Mucosa of descending colon (tissue), 3 donors: Measurements from ENCODE around the gene MFN1. TPM values are rescaled to one million over a fixed set of nuclear protein-coding genes. Genes with fewer than 3 reads are reported as not detected.

ENCODE experiments used
- ATAC-seq: fragments of 200-7000 bp; cut with Tn5 transposase; one replicate; pipeline ENCODE4 v1.9.1; 2020; ENCODE audit warnings: mild to moderate bottlenecking, moderate library complexity
- DNase-seq, 3 donors: peaks; one replicate each; pipeline ENCODE4 v3.0.0-alpha.2; 2020
- H3K36me3 ChIP-seq: fragments of 200-600 bp; one replicate; pipeline ENCODE4 v1.8.0; 2021; ENCODE audit warnings: low read depth, mild to moderate bottlenecking
- H3K4me1 ChIP-seq: fragments of 200-600 bp; one replicate; pipeline ENCODE4 v1.8.0; 2021; ENCODE audit warnings: low read depth, mild to moderate bottlenecking
- H3K4me3 ChIP-seq: fragments of 200-600 bp; one replicate; pipeline ENCODE4 v1.8.0; 2021; ENCODE audit warnings: mild to moderate bottlenecking
- H3K9me3 ChIP-seq: fragments of 200-600 bp; one replicate; pipeline ENCODE4 v1.8.0; 2021; ENCODE audit warnings: mild to moderate bottlenecking
- intact Hi-C, 2 donors: fragments of 100-400 bp; cut with DNase I in 1 of 2; cut with micrococcal nuclease in 1 of 2; formaldehyde crosslinking; loops; one replicate each; pipeline versions ENCODE4 v1.11.0 to v1.11.1; 2022; cut with DNase I, micrococcal nuclease
- long read RNA-seq, 2 donors: library from polyadenylated mRNA; unstranded; transcript quantifications; one replicate each; pipeline ENCODE4 v2.0.0, GENCODE V29; 2019 to 2021
- total RNA-seq, 3 donors: library from RNA; stranded (reverse); fragmentation: NEBNext Ultra II Directional in 2 of 3; extraction: Animal tissue kit (Norgen Biotek cat#: 25700) in 2 of 3; gene quantifications; one replicate each; pipeline versions ENCODE4 v1.2.1 to v1.2.4, GENCODE V29; 2021 to 2023
- TF ChIP-seq, protein P1 (sequence below): fragments of 200-600 bp; IDR thresholded peaks from one replicate; pipeline ENCODE4 v1.8.0; 2022; ENCODE audit warnings: antibody characterized with exemption, mild to moderate bottlenecking
- donor health status: DM: no; HTN: no; CAD: no; lungs with moderate emphysema.
- donor health status: DM: no; HTN: no; CAD: no.
- donor health status: DM: no; HTN: yes; CAD: no.

The MFN1 gene
- 10 to 100 TPM; 55.2 to 68.4 (median 61.8) TPM for total RNA-seq
- long read RNA-seq, donor 1, full-length matches to known transcripts, result 9 of 15 reads
- long read RNA-seq, donor 1, partial matches to known transcripts, result 4 of 15 reads
- long read RNA-seq, donor 1, other reads (novel, unspliced or antisense), result 2 of 15 reads
- long read RNA-seq, donor 2, full-length matches to known transcripts, result 1 of 8 reads
- long read RNA-seq, donor 2, partial matches to known transcripts, result 2 of 8 reads
- long read RNA-seq, donor 2, other reads (novel, unspliced or antisense), result 5 of 8 reads

DNA sequence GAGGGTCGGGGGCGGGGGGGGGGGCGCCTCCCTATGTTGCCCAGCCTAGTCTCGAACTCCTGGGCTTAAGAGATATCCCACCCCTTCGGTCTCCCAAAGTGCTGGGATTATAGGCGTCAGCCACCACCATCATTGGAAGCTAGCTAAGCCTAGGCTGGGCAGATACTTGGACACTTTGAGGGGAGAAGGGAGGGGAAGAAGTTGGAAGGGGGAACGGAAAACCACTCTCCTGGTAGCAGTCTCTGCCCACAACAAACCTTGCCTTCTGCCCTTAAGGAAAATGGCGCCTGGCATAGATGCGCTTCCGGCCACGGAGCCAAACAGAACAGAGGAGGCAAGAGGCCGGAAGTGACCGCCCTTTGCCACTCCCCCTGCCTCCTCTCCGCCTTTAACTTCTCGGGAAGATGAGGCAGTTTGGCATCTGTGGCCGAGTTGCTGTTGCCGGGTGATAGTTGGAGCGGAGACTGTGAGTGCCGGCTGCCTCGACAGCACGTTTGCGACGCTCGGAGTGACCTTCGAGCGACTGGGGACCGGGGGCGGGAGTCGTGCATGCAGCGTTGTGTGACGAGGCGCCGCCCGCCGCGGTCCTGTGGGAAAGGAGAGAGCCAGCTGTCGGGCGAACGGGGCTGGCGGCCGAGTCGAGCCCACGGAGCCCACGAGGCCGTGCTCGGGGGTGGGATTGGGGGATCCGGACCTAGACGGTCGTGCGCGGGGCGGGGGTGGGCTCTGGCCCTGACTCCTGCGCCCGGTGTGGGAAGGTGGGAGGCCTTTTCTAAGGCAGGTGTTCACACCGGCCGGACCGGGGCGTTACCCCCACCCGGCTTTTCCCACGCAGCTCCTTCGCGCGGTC lies at the start of gene MFN1:
TSS of gene MFN1 (plus strand) at position 365 of the 850 bp plus-strand sequence. CDS start 1,143 bp downstream, outside the sequence.
- TF ChIP-seq, protein P1, sequence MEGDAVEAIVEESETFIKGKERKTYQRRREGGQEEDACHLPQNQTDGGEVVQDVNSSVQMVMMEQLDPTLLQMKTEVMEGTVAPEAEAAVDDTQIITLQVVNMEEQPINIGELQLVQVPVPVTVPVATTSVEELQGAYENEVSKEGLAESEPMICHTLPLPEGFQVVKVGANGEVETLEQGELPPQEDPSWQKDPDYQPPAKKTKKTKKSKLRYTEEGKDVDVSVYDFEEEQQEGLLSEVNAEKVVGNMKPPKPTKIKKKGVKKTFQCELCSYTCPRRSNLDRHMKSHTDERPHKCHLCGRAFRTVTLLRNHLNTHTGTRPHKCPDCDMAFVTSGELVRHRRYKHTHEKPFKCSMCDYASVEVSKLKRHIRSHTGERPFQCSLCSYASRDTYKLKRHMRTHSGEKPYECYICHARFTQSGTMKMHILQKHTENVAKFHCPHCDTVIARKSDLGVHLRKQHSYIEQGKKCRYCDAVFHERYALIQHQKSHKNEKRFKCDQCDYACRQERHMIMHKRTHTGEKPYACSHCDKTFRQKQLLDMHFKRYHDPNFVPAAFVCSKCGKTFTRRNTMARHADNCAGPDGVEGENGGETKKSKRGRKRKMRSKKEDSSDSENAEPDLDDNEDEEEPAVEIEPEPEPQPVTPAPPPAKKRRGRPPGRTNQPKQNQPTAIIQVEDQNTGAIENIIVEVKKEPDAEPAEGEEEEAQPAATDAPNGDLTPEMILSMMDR, result no peak
- ATAC-seq (peak; percentile 98), DNase-seq (peak; percentile 94 to 96 (median 96))
- Histone ChIP-seq H3K4me1 (peaks cover 17% of the 10 kb centered on the region), H3K9me3 (no peaks in the 10 kb centered on the region), H3K4me3 (peak within 1 kb of the TSS; percentile 83), H3K36me3 (no peaks in the 10 kb centered on the region)
- intact Hi-C loops, result loop anchor here in 1 of 2 donors (2.0 kb wide), 1 partner anchor 25 kb away; the partner anchor contains the start of gene ZNF639

GRCh38 chr3:179297971-179298725 lies 49.4 kb upstream of the MFN1 start:
- intact Hi-C loops, result no loop called here
- TF ChIP-seq, protein P1, result no peak
- no peak for ATAC-seq
- H3K36me3 ChIP-seq, result no peaks in the 10 kb centered on the region
- no peak overlapping the region for H3K4me3 ChIP-seq
- no peaks in the 10 kb centered on the region for H3K9me3 ChIP-seq
- no peaks in the 10 kb centered on the region for H3K4me1 ChIP-seq
- DNase-seq, result no peak

DNA sequence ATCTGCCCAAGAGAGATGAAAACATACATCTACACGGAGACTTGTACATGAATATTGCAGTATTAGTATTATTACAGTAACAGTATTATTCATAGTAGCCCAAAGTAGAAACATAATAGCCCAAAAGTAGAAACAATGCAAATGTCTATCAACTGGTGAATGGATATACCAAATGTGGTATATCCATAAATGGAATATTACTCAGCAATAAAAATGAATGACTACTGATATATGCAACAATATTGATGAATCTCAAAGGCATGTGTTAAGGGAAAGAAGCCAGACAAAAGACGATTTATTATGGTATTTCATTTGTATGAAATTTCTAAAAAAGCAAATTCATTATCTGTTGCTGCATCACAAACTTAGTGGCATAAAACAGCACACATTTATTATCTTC lies 48.2 kb upstream of the MFN1 start:
- no peak for ATAC-seq
- intact Hi-C loops, result no loop called here
- TF ChIP-seq, protein P1, result no peak
- Histone ChIP-seq H3K4me3 (no peak overlapping the region), H3K36me3 (no peaks in the 10 kb centered on the region), H3K4me1 (no peaks in the 10 kb centered on the region), H3K9me3 (no peaks in the 10 kb centered on the region)
- no peak for DNase-seq

- intact Hi-C loops, result no loop called here
- Histone ChIP-seq H3K36me3 (no peaks in the 10 kb centered on the region), H3K4me1 (no peaks in the 10 kb centered on the region), H3K4me3 (no peak overlapping the region), H3K9me3 (no peaks in the 10 kb centered on the region)
- TF ChIP-seq, protein P1, result no peak
- ATAC-seq (no peak), DNase-seq (no peak)
Observed at GRCh38 chr3:179299999-179300613, 47.4 kb upstream of the MFN1 start.

- Histone ChIP-seq H3K36me3 (no peaks in the 10 kb centered on the region), H3K4me1 (no peaks in the 10 kb centered on the region), H3K9me3 (no peaks in the 10 kb centered on the region), H3K4me3 (no peak overlapping the region)
- no peak for DNase-seq
- ATAC-seq, result no peak
- intact Hi-C loops, result no loop called here
- TF ChIP-seq, protein P1, result no peak
Observed at GRCh38 chr3:179301645-179302044, 45.9 kb upstream of the MFN1 start.
